Activated T-cell treated with anti-CD3 and anti-CD28 coated beads, Interleukin-2, amount 50 U/mL, for 72 hours (primary cell): ENCODE results near the gene B4GAT1. TPM values are rescaled to one million over a fixed set of nuclear protein-coding genes. Genes with fewer than 3 reads are reported as not detected.
"Not testable (repeated sequence)": the region's sequence is repeated elsewhere in the genome, so short reads cannot be mapped to it uniquely, and the experiment has no call there.

Experiments used
- ATAC-seq, 2 donors: fragments of 150-1000 bp; cut with Tn5 transposase; replicated peaks in 1 of 2; 2 replicates each; pipeline ENCODE4 v1.10.0; 2021; ENCODE audit warnings: moderate library complexity in 2 of 2, mild to moderate bottlenecking in 1 of 2
- DNase-seq, 2 donors: peaks; one replicate each; pipeline ENCODE4 v3.0.0; 2021 to 2022; ENCODE audit warnings: mixed read lengths in 1 of 2
- H3K27ac Mint-ChIP-seq: one replicate; pipeline ENCODE4 v1.8.0; 2022; ENCODE audit warnings: mild to moderate bottlenecking, moderate library complexity, mixed read lengths
- H3K27me3 Mint-ChIP-seq: one replicate; pipeline ENCODE4 v1.8.0; 2022; ENCODE audit warnings: low read depth, mixed read lengths
- H3K36me3 Mint-ChIP-seq, 2 donors: one replicate each; pipeline ENCODE4 v1.8.0; 2022; ENCODE audit warnings: mixed read lengths in 2 of 2, mild to moderate bottlenecking in 1 of 2; ENCODE audit not compliant: insufficient read depth in 2 of 2
- H3K4me1 Mint-ChIP-seq: one replicate; pipeline ENCODE4 v1.8.0; 2022; ENCODE audit warnings: low read depth, mixed read lengths
- H3K4me3 Mint-ChIP-seq, 2 donors: one replicate each; pipeline ENCODE4 v1.8.0; 2022; ENCODE audit warnings: mild to moderate bottlenecking in 2 of 2, mixed read lengths in 2 of 2, moderate library complexity in 2 of 2
- H3K9me3 Mint-ChIP-seq, 2 donors: one replicate each; pipeline ENCODE4 v1.8.0; 2022; ENCODE audit warnings: mixed read lengths in 2 of 2
- total RNA-seq, 2 donors: library from RNA; stranded (reverse); gene quantifications; one replicate each; pipeline ENCODE4 v1.2.3, GENCODE V29; 2022

Gene B4GAT1
- total RNA-seq, 2 donors from 2014 or later, result 6.3 to 8.3 TPM

DNA sequence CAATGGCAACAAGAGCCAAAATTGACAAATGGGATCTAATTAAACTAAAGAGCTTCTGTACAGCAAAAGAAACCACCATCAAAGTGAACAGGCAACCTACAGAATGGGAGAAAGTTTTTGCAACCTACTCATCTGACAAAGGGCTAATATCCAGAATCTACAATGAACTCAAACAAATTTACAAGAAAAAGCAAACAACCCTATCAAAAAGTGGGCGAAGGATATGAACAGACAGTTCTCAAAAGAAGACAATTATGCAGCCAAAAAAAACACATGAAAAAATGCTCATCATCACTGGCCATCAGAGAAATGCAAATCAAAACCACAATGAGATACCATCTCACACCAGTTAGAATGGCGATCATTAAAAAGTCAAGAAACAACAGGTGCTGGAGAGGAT lies 27.1 kb downstream of the B4GAT1 start:
- not testable (repeated sequence) for ATAC-seq, H3K4me3 Mint-ChIP-seq, DNase-seq, H3K9me3 Mint-ChIP-seq, H3K27me3 Mint-ChIP-seq, H3K36me3 Mint-ChIP-seq, H3K27ac Mint-ChIP-seq
- H3K4me1 Mint-ChIP-seq, result peaks cover 44% of the 10 kb centered on the region

DNA sequence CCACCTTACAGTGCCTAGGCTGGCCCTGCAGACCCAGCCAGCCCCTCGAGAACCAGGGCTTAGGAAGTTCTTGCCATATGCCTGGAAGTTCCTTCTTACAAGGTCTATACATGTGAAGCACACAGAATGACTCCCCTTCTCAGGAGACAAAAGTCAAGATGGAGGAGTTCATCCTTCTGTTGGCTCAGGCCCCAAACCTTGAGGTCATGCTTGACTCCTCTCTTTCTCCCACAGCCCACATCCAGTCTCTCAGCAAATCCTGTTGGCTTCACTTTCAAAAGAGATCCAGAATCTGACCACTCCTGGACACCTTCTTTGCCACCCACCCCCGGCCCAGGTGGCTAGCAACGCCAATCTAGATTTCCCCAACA lies 28.8 kb downstream of the B4GAT1 start:
- Mint-ChIP-seq H3K9me3 (peaks cover 0 to 2% of the 10 kb centered on the region in 2 donors), H3K27ac (peak overlapping the region; percentile 7), H3K36me3 (peaks cover 0 to 2% of the 10 kb centered on the region in 2 donors), H3K27me3 (no peaks in the 10 kb centered on the region), H3K4me1 (peaks cover 51% of the 10 kb centered on the region), H3K4me3 (peak overlapping the region; percentile 4 to 75)
- DNase-seq (no peak), ATAC-seq (no peak)

DNA sequence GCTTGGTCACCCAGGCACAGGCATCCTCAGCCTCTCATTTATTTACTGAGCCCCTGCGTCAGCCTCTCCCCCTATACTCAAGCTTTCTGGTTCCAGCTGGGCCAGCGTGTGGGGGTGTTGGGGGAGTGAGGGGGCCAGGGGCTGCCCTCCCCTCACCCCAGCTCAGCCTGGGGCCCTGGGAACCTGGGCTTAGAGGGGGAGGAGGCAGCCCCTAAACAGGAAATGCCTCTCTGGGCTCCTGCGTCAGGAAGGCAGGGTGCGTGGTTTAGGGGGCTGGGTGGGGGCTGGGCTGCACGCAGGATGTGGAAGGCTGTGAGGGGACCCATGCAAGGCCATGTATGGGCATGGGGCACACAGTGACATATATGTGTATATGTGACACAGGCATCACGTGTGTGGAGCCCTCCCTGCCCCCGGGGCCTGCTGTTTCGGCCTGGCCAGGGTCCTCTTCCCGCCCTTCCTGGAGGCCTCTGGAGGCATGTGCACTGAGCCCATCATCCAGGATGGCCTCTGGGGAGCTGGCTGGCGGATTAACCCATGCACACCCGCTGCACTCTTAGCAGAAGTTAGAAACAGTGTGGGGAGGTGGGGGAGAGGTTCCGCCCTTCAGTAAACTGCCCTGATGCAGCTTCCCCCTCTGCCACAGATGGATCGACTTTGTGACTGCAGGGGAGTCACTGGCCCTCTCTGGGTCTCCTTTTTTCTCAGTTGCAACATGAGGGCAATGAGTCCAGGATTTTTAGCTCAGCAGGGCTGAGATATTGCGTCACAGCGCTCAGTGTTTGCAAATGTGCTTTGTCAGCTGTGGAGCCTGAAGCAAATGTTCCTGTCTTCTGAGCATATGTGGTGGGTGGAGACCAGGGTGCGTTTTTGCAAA lies 29.5 kb downstream of the B4GAT1 start:
- Mint-ChIP-seq H3K4me1 (peaks cover 53% of the 10 kb centered on the region), H3K4me3 (peak overlapping the region; percentile 63 to 75)

DNA sequence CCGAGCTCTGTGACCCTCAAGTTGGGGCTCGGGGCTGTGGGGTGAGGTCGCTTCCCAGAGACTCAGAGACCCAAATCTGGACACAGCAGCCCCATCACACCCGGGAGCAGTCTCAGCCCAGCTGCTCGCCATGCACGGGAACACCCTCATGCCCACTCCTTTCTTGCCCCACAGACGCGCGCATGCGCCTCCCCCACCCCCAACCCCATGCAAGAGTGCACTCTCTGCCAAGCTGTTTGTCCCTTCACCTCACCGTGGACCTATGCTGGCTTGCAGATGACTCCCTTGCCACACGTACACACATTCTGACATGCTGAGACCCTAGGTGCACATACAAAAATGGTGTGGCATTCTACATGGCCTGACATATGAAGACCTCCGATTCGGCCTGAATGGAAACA lies 30.1 kb downstream of the B4GAT1 start:
- Mint-ChIP-seq H3K27ac (peak overlapping the region; percentile 52), H3K36me3 (peaks cover 0 to 2% of the 10 kb centered on the region in 2 donors), H3K9me3 (peaks cover 0 to 2% of the 10 kb centered on the region in 2 donors), H3K4me3 (peak overlapping the region; percentile 63 to 75), H3K4me1 (peaks cover 53% of the 10 kb centered on the region), H3K27me3 (no peaks in the 10 kb centered on the region)
- DNase-seq (peak; percentile 50 to 52), ATAC-seq (peak; percentile 8 to 10)

More for the DNA sequence above, 29.5 kb downstream of the B4GAT1 start:
- Mint-ChIP-seq H3K27ac (peak overlapping the region; percentile 52), H3K36me3 (peaks cover 0 to 2% of the 10 kb centered on the region in 2 donors), H3K9me3 (peaks cover 0 to 2% of the 10 kb centered on the region in 2 donors), H3K27me3 (no peaks in the 10 kb centered on the region)
- DNase-seq, result peak; percentile 60 to 66
- peak; percentile 75 to 78 for ATAC-seq

DNA sequence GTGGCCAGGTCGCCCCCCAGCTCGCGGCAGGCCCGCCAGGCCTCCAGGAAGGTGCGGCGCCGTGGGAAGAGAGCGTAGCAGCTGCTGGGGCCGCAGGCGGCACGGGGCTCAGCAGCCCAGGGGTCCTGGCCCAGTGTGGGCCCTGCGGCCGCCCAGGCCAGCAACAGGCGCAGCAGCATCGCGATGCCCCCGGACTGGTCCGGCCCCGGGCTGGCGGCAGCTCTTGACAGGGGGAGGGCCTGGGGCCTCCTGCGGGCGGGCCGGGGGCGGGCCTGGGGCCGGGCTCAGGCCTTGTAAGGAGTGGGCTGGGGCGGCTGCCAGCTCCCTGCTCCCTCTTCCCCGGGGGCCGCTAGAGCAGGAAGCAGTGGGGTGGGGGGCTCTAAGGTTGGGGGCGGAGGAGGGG lies 30.6 kb downstream of the B4GAT1 start, which contains the start of gene CD248:
CD248 (minus strand) TSS at position 196 of the 403 bp plus-strand sequence; CDS start at position 179, 17 bp downstream.
- no peak for ATAC-seq
- peaks cover 55% of the 10 kb centered on the region for H3K4me1 Mint-ChIP-seq
- peak in 1 of 2 donors; percentile 31 for DNase-seq

DNA sequence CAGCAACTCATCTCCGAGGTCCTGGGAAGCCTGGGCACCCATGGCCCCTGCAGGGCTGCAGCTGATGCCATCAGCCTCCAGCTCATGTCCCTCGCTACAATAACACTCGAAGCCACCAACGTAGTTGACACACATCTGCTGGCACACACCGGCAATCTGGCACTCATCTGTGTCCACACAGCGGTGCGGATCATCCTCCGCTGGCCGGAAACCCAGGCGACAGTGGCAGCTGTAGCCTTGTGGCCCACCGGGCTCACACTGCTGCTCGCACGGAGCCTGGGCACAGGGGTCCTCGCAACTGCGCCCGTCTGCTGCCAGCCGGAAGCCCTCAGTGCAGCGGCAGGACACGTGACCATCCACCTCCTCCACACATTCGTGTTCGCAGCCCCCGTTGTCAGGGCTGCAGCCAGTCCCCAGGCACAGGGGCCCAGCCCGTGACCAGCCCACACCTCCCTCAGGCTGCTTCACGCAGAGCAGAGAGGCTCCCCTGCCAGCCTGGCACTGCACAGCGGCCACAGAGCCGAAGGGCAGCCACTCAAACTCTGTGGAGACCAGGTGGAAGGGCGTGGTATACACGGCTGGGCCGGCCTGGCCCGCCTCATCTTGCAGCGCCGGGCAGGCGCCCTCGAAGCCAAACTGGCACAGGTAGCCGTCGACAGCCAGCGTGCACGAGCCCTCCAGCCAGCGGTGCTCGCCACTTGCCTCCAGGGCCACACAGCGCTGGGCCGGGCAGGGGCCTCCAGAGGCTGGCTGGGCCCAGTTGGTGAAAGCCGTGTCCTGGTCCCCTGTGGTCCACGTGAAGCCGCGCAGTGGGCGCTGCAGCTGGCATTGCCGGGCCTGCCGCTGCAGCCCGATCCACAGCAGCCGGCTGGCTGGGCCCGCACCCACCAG lies 31.3 kb downstream of the B4GAT1 start:
- Mint-ChIP-seq H3K9me3 (peaks cover 0 to 2% of the 10 kb centered on the region in 2 donors), H3K4me1 (peaks cover 60% of the 10 kb centered on the region), H3K27ac (no peak overlapping the region), H3K36me3 (peaks cover 0 to 2% of the 10 kb centered on the region in 2 donors), H3K27me3 (no peaks in the 10 kb centered on the region), H3K4me3 (peak overlapping the region; percentile 53 to 74)
- DNase-seq (peak in 1 of 2 donors; percentile 44), ATAC-seq (no peak)

More for the DNA sequence above, 30.6 kb downstream of the B4GAT1 start, which contains the start of gene CD248:
- Mint-ChIP-seq H3K27me3 (no peaks in the 10 kb centered on the region), H3K36me3 (peaks cover 0 to 2% of the 10 kb centered on the region in 2 donors), H3K9me3 (peaks cover 0 to 2% of the 10 kb centered on the region in 2 donors), H3K27ac (peak within 1 kb of the TSS; percentile 52), H3K4me3 (peak within 1 kb of the TSS; percentile 63 to 75)

DNA sequence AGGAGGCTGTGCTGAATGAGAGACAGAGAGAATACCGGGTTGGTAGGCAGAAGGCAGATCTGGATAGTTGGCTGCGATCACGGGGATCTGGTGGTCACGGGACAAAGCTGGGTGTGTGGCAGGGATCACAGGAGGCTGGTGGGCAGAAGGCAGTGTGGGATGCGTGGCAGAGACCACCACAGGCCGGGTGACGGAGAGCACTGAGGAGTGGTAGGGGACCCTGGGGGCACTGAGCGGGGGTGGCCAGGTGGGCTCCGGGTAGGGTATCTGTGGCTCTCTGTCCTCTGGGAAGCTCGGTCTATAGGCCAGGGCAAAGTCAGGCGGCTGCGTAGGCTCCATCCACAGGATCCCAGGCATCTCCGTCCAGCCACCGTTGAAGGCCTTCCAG lies 31.9 kb downstream of the B4GAT1 start:
- ATAC-seq (no peak), DNase-seq (no peak)
- peak overlapping the region; percentile 53 to 74 for H3K4me3 Mint-ChIP-seq
- H3K9me3 Mint-ChIP-seq, result peaks cover 0 to 2% of the 10 kb centered on the region in 2 donors
- peaks cover 0 to 2% of the 10 kb centered on the region in 2 donors for H3K36me3 Mint-ChIP-seq
- peaks cover 60% of the 10 kb centered on the region for H3K4me1 Mint-ChIP-seq
- H3K27me3 Mint-ChIP-seq, result no peaks in the 10 kb centered on the region
- no peak overlapping the region for H3K27ac Mint-ChIP-seq

DNA sequence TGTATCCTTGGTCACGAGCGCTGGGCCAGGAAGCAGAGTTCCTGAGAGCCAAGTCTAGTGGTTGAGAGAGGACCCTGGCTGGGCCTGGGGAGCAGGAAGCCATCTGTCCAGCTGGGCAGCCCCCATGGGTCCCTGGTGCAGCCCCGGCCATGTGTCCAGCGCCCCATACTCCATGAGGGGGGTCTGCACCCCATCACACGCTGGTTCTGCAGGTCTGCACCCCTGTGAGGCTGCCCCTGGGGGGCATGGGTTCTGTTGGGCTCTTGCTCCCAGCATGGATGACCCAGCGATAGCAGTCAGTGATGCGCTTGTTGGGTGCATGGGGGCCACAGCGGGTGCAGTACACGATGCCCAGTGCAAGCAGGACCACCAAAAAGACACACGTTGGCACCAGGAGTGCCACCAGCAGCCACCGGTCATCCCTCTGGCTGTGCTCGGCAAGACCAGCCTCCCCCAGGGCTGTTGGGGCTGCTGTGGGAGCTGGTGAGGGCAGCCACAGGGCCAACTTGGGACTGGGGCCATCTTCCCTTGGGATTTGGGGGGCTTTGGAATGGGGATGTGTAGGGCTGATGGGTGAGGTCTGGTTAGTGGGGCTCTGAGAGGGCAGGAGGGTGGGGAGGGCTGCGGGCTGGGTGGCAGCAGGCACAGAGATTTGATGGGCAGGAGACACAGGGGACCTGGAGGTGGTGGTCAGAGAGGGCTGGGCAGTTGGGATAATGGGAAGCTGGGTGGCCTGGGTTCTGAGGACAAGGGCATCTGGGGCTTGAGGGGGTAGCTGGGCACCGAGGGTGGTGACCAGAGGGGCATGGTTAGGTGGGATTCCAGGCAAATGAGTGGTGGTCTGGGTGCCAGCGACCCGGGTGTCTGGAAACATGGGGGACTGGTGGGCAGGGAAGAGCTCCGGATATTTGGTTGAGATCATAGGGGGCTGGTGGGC lies 32.6 kb downstream of the B4GAT1 start:
- peaks cover 60% of the 10 kb centered on the region for H3K4me1 Mint-ChIP-seq
- H3K27ac Mint-ChIP-seq, result no peak overlapping the region
- H3K9me3 Mint-ChIP-seq, result no peaks in the 10 kb centered on the region
- H3K27me3 Mint-ChIP-seq, result no peaks in the 10 kb centered on the region
- peak overlapping the region; percentile 89 to 92 for H3K4me3 Mint-ChIP-seq
- ATAC-seq (no peak), DNase-seq (no peak)
- no peaks in the 10 kb centered on the region for H3K36me3 Mint-ChIP-seq

DNA sequence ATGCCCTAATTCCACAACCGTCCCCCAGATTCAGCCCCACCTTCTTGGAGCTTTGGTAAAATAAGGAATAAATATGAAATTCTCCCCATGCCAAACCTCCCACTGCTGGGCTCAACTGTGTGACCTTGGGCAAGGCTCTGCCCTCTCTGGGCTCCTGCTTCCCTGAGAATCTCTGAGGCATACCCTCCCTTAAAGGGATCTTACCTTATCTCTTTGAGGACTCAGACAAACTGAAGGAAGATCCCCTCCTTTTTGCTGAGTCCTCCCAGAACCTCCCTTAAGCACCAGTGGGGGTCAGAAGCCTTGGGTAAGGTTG lies 33.3 kb downstream of the B4GAT1 start:
- no peak overlapping the region for H3K27ac Mint-ChIP-seq
- peak overlapping the region; percentile 89 to 92 for H3K4me3 Mint-ChIP-seq
- H3K9me3 Mint-ChIP-seq, result no peaks in the 10 kb centered on the region
- ATAC-seq (no peak), DNase-seq (no peak)
- H3K27me3 Mint-ChIP-seq, result no peaks in the 10 kb centered on the region
- peaks cover 55% of the 10 kb centered on the region for H3K4me1 Mint-ChIP-seq
- H3K36me3 Mint-ChIP-seq, result no peaks in the 10 kb centered on the region

DNA sequence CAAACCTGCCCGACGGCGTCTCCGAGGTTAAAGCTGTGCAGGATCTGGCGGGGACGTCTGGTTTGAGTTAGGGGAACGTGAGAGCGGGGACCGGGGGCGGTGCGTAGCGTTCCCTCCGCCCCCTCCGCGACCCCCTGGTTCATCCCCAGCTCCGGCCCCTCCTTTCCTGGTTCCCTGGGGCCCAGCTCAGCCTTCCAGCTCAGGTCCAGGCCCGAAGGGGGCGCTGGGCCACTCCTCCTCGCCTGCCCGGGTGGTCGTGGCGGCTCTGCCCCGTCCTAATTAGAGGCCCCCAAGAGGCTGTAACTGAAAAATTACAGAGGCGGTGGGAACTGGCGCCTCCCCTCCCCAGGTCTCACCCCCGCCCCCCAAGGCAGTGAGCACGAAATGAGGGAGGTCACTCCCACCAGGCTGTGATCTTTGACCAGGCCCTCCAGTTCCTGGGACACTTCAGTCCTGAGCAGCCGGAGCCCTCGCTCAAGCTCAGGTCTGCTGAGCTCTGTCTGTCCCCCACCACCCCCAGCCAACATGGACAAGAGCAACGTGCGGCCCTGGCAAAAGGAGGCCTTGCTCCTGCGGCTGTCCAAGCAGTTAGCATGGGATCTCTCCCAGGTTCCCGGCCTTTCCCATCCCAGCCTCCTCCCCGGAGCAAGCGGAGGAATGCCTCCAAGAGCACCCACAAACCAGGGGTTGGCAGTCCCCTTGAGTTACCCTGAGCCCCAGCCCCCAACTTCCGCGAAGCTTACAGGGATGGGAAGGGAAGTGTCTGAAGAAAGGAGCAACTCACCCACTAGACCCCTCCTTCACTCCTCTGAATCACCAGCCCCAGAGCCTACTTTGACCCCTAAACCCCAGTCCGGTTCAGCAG lies 33.9 kb downstream of the B4GAT1 start:
- Mint-ChIP-seq H3K4me1 (peaks cover 49% of the 10 kb centered on the region), H3K9me3 (no peaks in the 10 kb centered on the region), H3K27ac (no peak overlapping the region), H3K4me3 (peak overlapping the region; percentile 89 to 92), H3K36me3 (no peaks in the 10 kb centered on the region), H3K27me3 (no peaks in the 10 kb centered on the region)
- ATAC-seq, result no peak
- no peak for DNase-seq

DNA sequence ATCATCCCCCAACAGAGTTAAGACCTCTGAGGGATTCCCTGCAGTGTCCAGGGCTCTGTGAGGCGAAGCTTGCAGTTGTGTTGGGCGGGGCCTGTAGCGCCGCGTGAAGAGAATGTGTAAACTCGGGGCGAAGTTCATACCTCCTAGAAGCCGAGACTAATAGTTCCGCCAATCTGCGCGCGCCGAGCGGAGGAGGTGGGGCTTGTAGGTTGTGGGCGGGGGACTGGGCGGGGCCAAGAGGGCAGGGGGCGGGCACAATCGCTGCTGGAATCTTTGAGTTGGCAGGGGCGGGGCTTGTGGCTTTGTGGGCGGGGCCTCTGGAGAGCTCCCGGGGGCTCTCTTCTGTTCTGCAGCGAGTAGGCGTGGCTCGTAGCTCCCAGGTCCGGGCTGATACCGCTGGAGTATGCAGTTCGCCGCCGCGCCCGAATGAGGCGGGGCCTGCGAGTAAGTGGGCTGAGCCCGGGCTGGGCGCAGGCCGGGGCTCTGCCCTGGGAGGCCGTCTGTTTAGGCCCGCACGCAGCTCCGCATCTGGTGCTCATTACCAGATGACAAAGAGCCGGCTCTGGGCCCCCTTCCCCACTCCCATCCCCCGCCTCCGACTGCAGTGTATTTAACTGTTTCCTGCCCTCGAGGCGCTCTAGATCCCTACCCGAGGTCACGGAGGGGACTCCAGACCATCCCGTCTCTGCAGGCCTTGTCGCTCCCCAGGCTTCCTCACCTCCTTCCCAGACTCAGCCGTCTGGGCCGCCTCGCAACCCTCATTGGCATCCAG lies 34.7 kb downstream of the B4GAT1 start:
- H3K4me3 Mint-ChIP-seq, result peak overlapping the region; percentile 89 to 92

More for the DNA sequence above, 34.7 kb downstream of the B4GAT1 start:
- Mint-ChIP-seq H3K4me1 (peaks cover 41% of the 10 kb centered on the region), H3K27me3 (no peaks in the 10 kb centered on the region), H3K36me3 (no peaks in the 10 kb centered on the region), H3K9me3 (no peaks in the 10 kb centered on the region), H3K27ac (peak overlapping the region; percentile 84)
- DNase-seq, result peak; percentile 97
- ATAC-seq, result peak; percentile 74 to 76
